HG03442 (cell line): Measurements from ENCODE around the gene LSM2.
"Not testable (repeated sequence)": the region's sequence is repeated elsewhere in the genome, so short reads cannot be mapped to it uniquely, and the experiment has no call there.

Experiments used
- ATAC-seq: cut with Tn5 transposase; IDR thresholded peaks from one replicate; pipeline ENCODE4 v1.9.1; 2021; ENCODE audit warnings: mild to moderate bottlenecking, moderate library complexity; ENCODE audit not compliant: unreplicated experiment

The LSM2 gene

GRCh38 chr6:31799781-31800180 lies 7.0 kb downstream of the LSM2 start:
- no peak for ATAC-seq

DNA sequence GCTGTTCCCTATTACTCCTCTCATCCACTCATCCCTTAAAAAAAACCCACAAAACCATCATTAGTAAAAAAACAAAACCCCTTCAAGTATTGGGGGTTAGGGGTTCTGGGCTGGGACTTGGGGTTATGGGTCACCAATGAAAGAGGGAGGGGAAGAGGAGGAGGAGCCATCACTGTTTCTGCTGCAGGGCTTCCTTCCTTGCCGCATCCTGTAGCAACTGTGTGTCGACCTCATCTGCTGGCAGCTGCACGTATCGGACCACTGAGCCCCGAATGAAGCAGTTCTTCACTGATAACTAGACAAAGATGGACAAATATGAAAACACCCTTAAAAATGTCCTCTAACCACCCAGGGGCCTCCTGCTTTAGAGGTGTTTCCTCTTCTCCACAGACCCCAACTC lies 9.2 kb downstream of the LSM2 start:
- ATAC-seq: no peak

- no peak for ATAC-seq
These were observed 9.8 kb downstream of the LSM2 start for GRCh38 chr6:31796993-31797385.

GRCh38 chr6:31795616-31796298 lies 11.0 kb downstream of the LSM2 start, which contains the start of gene VARS1:
TSS of gene VARS1 (minus strand) at chr6:31795752. CDS start at chr6:31795217, 535 bp downstream.
- peak; percentile 75 for ATAC-seq

DNA sequence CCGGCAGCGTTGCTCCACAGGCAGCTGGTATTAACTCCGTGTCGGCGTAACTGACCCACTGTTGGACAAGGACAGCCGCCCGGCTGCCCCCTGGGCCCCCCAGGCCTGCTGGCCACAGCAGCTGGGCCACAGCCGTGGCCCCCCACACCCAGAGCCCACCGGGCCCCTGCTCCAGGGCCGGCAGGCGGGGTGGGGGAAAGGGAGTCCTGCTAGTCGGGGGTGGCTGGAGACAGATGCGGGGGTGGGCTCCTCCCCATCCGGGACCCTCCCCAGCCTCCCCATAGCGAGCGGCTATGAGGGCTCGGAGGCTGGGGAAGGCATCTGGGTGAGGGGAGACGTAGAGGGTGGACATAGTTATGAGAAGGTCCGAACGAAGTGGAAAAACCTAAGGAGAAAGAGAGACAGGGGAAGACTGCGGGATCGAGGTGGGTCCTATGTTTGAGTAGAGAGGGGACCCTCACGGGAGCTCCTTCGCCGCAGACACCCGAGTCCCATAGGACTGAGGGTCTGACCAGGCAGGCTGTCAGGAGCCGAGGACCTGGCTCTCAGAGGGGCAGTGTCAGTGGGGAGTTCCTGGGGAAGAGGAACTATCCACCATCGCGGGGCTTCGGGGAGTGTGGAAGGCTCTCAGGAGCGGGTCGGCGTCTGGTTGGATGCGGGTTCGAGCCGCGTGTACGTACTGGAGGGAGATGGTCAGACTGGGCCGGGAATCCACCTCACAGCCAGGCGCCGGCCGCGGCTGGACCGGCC lies 11.7 kb downstream of the LSM2 start:
- peak; percentile 14 for ATAC-seq

- ATAC-seq: no peak
These were observed 12.4 kb downstream of the LSM2 start for GRCh38 chr6:31794294-31794865.

- not testable (repeated sequence) for ATAC-seq
These were observed 12.9 kb downstream of the LSM2 start for GRCh38 chr6:31793927-31794245.

DNA sequence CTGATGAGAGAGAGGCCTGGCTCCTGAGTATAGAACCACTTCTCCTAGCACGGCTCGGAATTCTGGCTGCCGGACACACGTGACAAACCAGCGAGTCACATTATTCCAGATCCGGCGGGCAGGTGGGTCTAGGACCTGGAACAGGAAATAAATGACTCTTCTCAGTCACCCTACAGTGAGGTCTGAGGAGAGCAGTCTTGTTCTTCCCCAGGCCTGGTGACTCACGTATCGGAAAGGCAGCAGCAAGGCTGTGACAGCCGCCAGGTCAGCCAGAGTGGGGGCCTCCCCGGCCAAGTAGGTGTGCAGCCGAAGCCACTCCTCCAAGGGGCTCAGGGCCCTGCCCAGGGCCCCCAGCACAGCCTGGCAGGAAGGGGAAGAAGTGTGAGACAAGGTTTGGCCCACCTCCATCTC lies 14.0 kb downstream of the LSM2 start:
- ATAC-seq: no peak

DNA sequence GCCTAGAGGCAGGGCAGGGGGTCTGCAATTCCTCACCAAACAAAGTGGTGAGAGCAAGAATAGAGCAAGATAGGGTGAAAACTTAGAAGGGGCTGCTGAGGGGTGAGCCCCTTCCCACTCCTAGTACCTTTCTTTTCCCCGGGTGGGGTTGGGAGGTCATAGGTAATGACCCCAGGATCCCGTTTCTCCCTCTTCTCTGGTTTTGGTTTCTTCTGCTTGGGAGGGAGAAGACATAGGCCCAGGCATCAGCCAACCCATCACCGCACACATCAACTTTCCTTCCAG lies 14.7 kb downstream of the LSM2 start:
- ATAC-seq: no peak

- ATAC-seq: no peak
These were observed 15.3 kb downstream of the LSM2 start for GRCh38 chr6:31791324-31792089.

GRCh38 chr6:31785475-31785874 lies 21.3 kb downstream of the LSM2 start:
- ATAC-seq: no peak

DNA sequence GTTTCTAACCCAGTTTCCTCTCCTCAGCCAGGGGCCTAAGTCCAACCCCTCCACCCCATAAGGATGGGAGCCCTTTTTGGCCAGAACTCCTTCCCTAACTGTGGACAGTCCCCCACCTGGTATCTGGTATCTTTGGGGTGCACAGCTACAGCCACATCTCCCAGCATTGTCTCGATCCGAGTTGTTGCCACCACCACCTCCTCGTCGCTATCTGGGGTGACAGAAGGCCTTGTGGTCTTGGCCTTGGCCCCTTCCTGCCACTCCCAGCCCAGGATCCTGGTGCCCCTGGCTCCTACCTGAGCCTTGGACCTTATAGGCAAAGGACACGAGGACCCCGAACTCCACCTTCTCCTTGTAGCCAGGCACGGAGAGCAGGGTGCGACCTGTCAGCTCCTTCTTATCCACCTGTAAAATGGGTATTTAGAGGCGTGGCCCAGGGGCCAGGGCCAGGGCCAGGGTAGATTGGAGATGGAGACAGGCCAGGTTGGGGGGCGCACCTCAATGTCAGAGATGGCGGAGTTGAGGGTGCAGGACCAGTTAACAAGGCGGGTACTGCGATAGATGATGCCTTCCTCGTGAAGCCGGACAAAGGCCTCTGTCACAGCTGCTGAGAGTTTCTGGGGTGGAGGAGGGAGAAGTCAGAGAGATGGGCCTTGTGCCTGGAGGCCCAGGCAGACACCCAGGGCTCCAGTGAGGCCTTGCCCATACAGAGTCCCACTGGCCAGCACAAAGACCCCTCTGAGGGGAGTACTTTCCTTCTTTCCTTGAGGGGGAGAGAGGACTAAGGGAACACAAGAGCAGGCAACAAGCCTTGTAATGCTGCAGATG lies 22.5 kb downstream of the LSM2 start:
- ATAC-seq: no peak

GRCh38 chr6:31782126-31782855 lies 24.5 kb downstream of the LSM2 start:
- ATAC-seq: no peak

GRCh38 chr6:31781244-31782125 lies 25.3 kb downstream of the LSM2 start:
- no peak for ATAC-seq

DNA sequence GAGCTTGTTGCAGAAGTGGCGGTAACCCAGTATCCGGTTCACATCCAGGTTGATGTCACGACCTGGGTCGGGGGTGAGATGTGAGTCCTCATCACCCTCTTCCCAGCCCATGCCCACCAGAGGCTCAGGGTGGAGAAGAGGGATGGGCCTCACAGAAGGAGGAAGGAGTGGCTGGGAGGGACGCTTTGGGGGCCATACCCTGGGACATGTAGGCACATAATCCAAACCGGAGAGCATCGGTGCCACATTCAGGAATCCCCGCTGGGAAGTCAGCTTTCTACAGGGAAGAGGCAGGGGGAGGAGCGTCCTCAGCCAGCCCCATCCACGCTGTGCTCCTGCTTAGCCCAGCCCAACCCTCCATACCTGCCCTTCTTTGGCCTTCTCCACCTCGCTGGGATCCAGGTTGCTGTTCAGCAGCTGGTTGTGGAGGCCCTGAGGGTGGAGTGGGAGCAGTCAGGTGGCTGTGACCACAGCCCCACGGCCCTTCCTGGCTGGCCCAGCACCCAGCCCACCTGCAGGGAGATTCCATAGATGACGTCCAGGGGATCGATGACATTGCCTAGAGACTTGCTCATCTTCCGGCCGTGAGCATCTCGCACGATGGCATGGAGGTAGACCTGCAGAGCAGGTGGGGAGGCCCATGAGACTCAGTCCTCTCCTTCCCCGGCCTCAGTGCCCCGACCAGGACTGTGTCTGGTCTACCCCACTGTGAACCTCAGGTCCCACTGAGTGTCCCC lies 26.1 kb downstream of the LSM2 start:
- ATAC-seq: no peak

GRCh38 chr6:31779908-31780307 lies 26.9 kb downstream of the LSM2 start:
- no peak for ATAC-seq

GRCh38 chr6:31778999-31779885 lies 27.5 kb downstream of the LSM2 start:
- ATAC-seq: no peak

- ATAC-seq: no peak
These were observed 28.6 kb downstream of the LSM2 start for GRCh38 chr6:31778193-31778592.
